DND-41 (cell line): ENCODE data around the gene WDFY3.

Experiments used
- EZH2 ChIP-seq: IDR thresholded peaks from 3 replicates; pipeline ENCODE4 v1.6.1; 2012; ENCODE audit warnings: borderline replicate concordance, low read depth, mild to moderate bottlenecking, moderate library complexity, low read length, inconsistent platforms; ENCODE audit not compliant: severe bottlenecking
- TF ChIP-seq, protein P1 (sequence below): IDR thresholded peaks from 2 replicates; pipeline ENCODE4 v1.5.1; 2012; ENCODE audit warnings: borderline replicate concordance, low read length, moderate library complexity, mild to moderate bottlenecking; ENCODE audit not compliant: poor library complexity, severe bottlenecking; ENCODE audit errors: extremely low read depth

DNA sequence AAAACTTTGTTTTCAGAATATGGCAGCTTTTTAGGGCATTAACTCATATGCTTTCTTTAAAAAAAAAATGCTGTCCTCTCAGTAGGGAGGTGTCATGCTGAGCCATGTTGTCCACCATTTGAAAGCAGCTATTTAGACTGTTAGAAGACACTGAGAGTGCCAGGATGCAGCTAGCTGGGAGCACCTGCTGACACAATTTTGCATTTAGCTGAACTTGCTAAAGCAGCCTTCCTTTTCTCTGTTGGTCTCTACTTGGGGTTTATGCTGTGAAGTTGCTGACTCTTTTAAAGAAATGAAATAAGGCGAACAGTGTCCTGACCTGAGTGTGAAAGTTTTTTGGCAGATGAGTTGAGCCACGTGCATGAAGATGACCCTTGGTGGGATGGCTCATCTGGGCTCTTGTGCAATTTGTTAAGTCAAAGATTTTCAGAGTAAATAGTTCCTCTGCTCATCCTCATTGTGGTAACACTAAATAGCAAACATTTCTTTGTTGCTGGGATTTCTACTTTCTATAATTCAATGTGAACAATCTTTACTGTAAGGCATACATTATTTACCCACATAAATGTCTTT, 319.1 kb downstream of the WDFY3 start:
- TF ChIP-seq, protein P1, sequence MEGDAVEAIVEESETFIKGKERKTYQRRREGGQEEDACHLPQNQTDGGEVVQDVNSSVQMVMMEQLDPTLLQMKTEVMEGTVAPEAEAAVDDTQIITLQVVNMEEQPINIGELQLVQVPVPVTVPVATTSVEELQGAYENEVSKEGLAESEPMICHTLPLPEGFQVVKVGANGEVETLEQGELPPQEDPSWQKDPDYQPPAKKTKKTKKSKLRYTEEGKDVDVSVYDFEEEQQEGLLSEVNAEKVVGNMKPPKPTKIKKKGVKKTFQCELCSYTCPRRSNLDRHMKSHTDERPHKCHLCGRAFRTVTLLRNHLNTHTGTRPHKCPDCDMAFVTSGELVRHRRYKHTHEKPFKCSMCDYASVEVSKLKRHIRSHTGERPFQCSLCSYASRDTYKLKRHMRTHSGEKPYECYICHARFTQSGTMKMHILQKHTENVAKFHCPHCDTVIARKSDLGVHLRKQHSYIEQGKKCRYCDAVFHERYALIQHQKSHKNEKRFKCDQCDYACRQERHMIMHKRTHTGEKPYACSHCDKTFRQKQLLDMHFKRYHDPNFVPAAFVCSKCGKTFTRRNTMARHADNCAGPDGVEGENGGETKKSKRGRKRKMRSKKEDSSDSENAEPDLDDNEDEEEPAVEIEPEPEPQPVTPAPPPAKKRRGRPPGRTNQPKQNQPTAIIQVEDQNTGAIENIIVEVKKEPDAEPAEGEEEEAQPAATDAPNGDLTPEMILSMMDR, result no peak
- no peak for TF ChIP-seq EZH2
